ENCODE measurements around the gene KANSL1.

The KANSL1 gene

GRCh38 chr17:46157443-46158062 is 35.7 kb downstream of the KANSL1 start:
- no peak for TF ChIP-seq CTCF (IDR thresholded peaks at IDR 0.05)

GRCh38 chr17:46154151-46154816 is 38.9 kb downstream of the KANSL1 start:
- no peak for TF ChIP-seq CTCF (IDR thresholded peaks at IDR 0.05)

GRCh38 chr17:46152423-46152822 is 40.8 kb downstream of the KANSL1 start:
- TF ChIP-seq CTCF (IDR thresholded peaks at IDR 0.05), result no peak

GRCh38 chr17:46151762-46152161 is 41.5 kb downstream of the KANSL1 start:
- no peak for TF ChIP-seq CTCF (IDR thresholded peaks at IDR 0.05)

GRCh38 chr17:46150216-46150963 is 42.8 kb downstream of the KANSL1 start:
- no peak for TF ChIP-seq CTCF (IDR thresholded peaks at IDR 0.05)

GRCh38 chr17:46148247-46148646 is 45.0 kb downstream of the KANSL1 start:
- no peak for TF ChIP-seq CTCF (IDR thresholded peaks at IDR 0.05)

- TF ChIP-seq CTCF (IDR thresholded peaks at IDR 0.05), result no peak
Observed at GRCh38 chr17:46147296-46147695, 45.9 kb downstream of the KANSL1 start.
